22Rv1 (cell line): Measurements from ENCODE around the gene PRICKLE4.
A peak's percentile ranks its signal among the peaks of the same experiment; 100 is the strongest.

Experiments used
- H3K27ac ChIP-seq: fragments of 450-650 bp; 2 replicates; pipeline ENCODE4 v1.5.1; 2017
- ZFX ChIP-seq: fragments of 450-650 bp; IDR thresholded peaks from 2 replicates; pipeline ENCODE4 v1.6.1; 2017; ENCODE audit warnings: antibody characterized with exemption, borderline replicate concordance
- TF ChIP-seq, protein P1 (sequence below): fragments of 450-650 bp; IDR thresholded peaks from 2 replicates; pipeline ENCODE4 v1.5.1; 2017; ENCODE audit warnings: mild to moderate bottlenecking

PRICKLE4 gene

DNA sequence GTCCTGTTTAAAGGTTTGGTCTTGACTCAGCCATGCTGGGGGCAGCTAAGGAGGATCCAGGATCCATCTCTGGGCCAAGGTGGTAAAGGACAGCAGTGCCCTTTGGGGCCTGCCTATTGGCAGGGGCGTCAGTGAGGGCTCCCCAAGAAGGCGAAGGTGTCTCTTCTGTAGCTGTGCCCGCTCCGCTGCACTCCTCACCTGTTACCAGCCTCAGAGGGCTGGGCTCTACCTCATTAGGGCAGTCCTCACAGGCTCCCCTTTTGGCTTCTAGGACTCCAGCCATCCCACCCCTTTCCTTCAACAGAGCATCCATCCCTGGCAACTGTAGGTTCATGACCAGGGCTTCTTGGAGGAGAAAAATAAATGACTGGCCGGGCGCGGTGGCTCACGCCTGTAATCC, 11.2 kb upstream of the PRICKLE4 start:
- no peak for TF ChIP-seq ZFX
- TF ChIP-seq, protein P1, sequence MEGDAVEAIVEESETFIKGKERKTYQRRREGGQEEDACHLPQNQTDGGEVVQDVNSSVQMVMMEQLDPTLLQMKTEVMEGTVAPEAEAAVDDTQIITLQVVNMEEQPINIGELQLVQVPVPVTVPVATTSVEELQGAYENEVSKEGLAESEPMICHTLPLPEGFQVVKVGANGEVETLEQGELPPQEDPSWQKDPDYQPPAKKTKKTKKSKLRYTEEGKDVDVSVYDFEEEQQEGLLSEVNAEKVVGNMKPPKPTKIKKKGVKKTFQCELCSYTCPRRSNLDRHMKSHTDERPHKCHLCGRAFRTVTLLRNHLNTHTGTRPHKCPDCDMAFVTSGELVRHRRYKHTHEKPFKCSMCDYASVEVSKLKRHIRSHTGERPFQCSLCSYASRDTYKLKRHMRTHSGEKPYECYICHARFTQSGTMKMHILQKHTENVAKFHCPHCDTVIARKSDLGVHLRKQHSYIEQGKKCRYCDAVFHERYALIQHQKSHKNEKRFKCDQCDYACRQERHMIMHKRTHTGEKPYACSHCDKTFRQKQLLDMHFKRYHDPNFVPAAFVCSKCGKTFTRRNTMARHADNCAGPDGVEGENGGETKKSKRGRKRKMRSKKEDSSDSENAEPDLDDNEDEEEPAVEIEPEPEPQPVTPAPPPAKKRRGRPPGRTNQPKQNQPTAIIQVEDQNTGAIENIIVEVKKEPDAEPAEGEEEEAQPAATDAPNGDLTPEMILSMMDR: no peak
- H3K27ac ChIP-seq: peak overlapping the region; percentile 55; the same call in 1 of the 2 replicates

DNA sequence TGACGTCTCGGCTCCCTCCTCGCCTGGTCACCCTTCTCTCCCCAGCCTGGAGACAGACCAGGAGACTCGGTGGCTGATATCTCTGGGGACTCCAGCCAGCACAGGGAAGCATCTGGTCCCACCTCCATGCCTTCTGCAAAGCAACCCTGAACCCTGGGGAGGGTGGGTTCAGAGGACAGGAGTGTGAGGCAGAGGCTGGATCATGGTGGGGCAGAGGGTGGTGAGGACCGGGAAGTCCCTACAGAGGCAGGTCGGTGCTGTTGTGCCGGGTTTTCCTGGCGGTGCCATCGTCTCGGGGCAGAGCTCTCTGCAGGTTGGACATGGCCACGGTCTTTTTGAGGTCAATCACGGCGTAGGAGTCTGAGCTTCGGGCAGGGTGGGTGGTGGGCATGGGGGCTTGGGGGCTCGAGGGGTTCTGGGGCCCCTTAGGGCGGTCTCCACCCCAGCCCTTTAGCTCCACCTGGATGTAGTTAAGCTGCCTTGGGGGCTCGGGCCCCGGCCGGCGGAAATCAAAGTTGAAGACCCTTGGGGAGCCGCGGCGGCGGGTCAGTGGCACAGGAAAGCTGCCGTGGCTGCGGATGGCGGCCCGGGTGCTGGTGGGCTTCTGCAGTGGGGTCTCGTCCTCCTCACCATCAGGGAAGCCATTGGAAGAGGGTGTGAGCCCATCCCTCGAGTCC, 10.1 kb upstream of the PRICKLE4 start:
- H3K27ac ChIP-seq: no peak overlapping the region
- no peak for TF ChIP-seq ZFX
- TF ChIP-seq, protein P1: no peak

DNA sequence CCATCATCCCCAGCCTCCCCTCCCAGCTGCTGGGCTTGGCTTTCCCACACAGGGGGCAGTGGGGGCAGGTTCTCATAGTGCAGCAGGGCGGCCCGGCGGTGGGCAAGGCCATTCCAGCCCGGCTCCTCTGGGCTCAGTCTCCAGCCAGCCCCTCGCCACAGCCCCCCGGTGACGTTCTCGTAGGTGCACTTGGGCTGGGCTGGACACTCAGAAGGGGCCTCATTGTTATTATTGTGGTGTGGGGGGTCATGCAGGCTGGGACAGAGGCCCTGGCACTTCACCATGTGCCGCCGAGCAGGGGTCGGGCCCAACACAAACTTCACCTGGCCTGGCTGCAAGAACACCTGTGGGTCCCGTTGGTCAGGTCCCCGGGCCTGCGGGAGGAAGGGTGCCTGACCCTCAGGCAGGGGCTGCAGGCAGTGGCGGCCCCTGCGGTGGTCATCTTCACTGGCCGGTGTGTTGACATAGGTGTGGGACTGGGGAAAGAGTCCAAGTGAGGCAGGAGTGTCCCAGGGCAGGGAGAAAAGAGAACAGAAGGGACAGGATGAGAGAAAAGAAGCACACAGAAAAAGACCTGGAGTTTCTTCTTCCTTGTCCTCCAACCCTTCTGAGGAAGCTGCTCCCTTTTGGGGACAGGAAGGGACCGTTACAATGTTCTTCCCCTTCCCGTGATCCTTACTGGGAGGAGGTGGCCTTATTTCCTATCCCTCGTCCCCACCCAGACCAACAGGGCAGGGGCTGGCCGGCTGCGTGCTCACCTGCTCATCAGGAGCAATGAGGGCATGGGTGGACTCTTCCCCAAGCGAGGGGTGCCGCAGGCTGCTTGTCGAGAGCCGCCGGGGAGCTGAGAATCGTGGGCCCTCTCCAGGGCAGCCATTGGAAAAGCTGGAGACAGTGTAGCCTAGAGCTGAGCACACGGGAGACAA, 9.3 kb upstream of the PRICKLE4 start:
- no peak for TF ChIP-seq ZFX
- TF ChIP-seq, protein P1: no peak
- H3K27ac ChIP-seq: no peak overlapping the region

- no peak overlapping the region for H3K27ac ChIP-seq
- TF ChIP-seq, protein P1: no peak
- TF ChIP-seq ZFX: no peak
These were observed 5.7 kb upstream of the PRICKLE4 start for GRCh38 chr6:41774841-41775240.

GRCh38 chr6:41775293-41775882, 5.2 kb upstream of the PRICKLE4 start:
- TF ChIP-seq ZFX: no peak
- TF ChIP-seq, protein P1: no peak

DNA sequence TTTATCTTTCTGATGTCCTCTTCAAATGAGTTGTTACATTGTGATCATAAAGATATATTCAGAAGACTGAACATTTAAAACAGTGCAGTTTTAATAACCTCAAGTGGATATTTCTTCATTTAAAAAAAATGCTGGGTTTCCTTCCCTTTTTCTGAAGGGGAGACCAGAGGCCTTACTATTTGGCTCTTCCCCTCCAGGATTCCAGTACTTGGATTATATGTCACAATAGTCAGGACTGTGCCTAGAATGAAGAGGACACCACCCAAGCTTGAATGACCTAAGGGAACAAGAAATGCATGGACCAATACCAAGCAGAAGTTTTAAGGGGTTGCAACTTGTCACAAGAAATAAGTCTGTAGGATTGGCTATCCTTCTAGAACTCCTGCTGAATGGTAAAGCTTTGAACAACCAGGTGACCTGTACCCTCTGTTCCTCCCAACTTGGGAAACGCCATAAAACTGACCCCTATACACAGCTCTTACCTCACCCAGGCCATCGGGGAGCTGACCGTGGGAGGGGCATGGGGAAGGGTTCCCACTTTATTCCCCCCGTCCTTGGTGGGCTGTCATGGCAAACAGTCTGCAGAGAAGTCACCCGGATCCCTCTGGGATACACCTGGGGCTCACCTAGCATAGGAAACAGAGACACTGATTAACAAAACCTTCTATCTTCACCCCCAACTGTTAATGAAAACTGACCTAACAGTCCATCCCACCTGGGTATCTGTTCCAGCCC, 2.9 kb upstream of the PRICKLE4 start:
- no peak overlapping the region for H3K27ac ChIP-seq
- no peak for TF ChIP-seq ZFX
- TF ChIP-seq, protein P1: no peak

More at GRCh38 chr6:41775293-41775882, 5.2 kb upstream of the PRICKLE4 start:
- no peak overlapping the region for H3K27ac ChIP-seq
